CD14-positive monocyte (primary cell): ENCODE data around the gene ALG11. TPM values are rescaled to one million over a fixed set of nuclear protein-coding genes. Genes with fewer than 3 reads are reported as not detected.

Experiments used
- DNase-seq, 3 donors: peaks; one replicate each; pipeline ENCODE4 v3.0.0-alpha.2; 2011 to 2022
- H2AFZ ChIP-seq: 2 replicates; pipeline ENCODE4 v1.6.0; 2012; ENCODE audit warnings: mild to moderate bottlenecking, low read depth, low read length, inconsistent platforms; ENCODE audit not compliant: insufficient read depth, poor library complexity, severe bottlenecking
- H3K27ac ChIP-seq, 2 donors: 1 replicate in 1 of 2; 2 replicates in 1 of 2; pipeline ENCODE4 v1.5.1; 2012 to 2013; ENCODE audit warnings: low read length in 2 of 2, control low read depth in 1 of 2, inconsistent platforms in 1 of 2, low read depth in 1 of 2, mild to moderate bottlenecking in 1 of 2
- H3K27me3 ChIP-seq, 2 donors: one replicate each; pipeline versions ENCODE4 v1.6.0 to v1.6.1; 2011 to 2013; ENCODE audit warnings: low read length in 2 of 2; ENCODE audit not compliant: control insufficient read depth in 2 of 2, insufficient read depth in 2 of 2
- H3K36me3 ChIP-seq, 2 donors: replicated peaks in 1 of 2; 1 replicate in 1 of 2; 2 replicates in 1 of 2; pipeline versions ENCODE4 v1.5.1 to v1.6.1; 2012 to 2013; ENCODE audit warnings: low read length in 2 of 2, control low read depth in 1 of 2, inconsistent platforms in 1 of 2, mild to moderate bottlenecking in 1 of 2; ENCODE audit not compliant: insufficient read depth in 2 of 2, control insufficient read depth in 1 of 2
- H3K4me1 ChIP-seq, 2 donors: 1 replicate in 1 of 2; 2 replicates in 1 of 2; pipeline versions ENCODE4 v1.5.1 to v1.6.1; 2012 to 2013; ENCODE audit warnings: low read length in 2 of 2, control low read depth in 1 of 2, inconsistent platforms in 1 of 2, mild to moderate bottlenecking in 1 of 2, moderate library complexity in 1 of 2; ENCODE audit not compliant: insufficient read depth in 2 of 2, control insufficient read depth in 1 of 2
- H3K4me2 ChIP-seq: replicated peaks from 2 replicates; pipeline ENCODE3; 2012; ENCODE audit warnings: low read length, moderate library complexity, mild to moderate bottlenecking; ENCODE audit not compliant: poor library complexity, severe bottlenecking; ENCODE audit errors: extremely low read depth
- H3K4me3 ChIP-seq, 3 experiments: fragments of 200-600 bp in 1 of 3; sonication (generic) in 1 of 3; replicated peaks in 1 of 3; 1 replicate in 2 of 3; 2 replicates in 1 of 3; pipeline ENCODE4 v1.5.1; 2011 to 2013; ENCODE audit warnings: low read length in 3 of 3, mild to moderate bottlenecking in 3 of 3, control low read depth in 2 of 3, low read depth in 2 of 3, inconsistent platforms in 1 of 3, moderate library complexity in 1 of 3
- H3K79me2 ChIP-seq: 2 replicates; pipeline ENCODE4 v1.6.0; 2012; ENCODE audit warnings: mild to moderate bottlenecking, control low read depth, inconsistent platforms, low read length, moderate library complexity; ENCODE audit not compliant: insufficient read depth
- H3K9ac ChIP-seq: 2 replicates; pipeline ENCODE4 v1.6.0; 2017; ENCODE audit warnings: low read length, mild to moderate bottlenecking; ENCODE audit not compliant: insufficient read depth, poor library complexity, severe bottlenecking
- H3K9me3 ChIP-seq, 2 donors: replicated peaks in 1 of 2; 1 replicate in 1 of 2; 2 replicates in 1 of 2; pipeline versions ENCODE4 v1.5.1 to v1.6.1; 2012 to 2013; ENCODE audit warnings: low read length in 2 of 2, control low read depth in 1 of 2; ENCODE audit not compliant: control insufficient read depth in 1 of 2, insufficient read depth in 1 of 2
- H4K20me1 ChIP-seq: 2 replicates; pipeline ENCODE4 v1.6.0; 2012; ENCODE audit warnings: mild to moderate bottlenecking, low read length, control low read depth, moderate library complexity; ENCODE audit not compliant: insufficient read depth
- H3K27ac Mint-ChIP-seq, 7 donors: one replicate each; pipeline ENCODE4 v1.8.0; 2020; ENCODE audit warnings: mild to moderate bottlenecking in 7 of 7, mixed read lengths in 7 of 7, moderate library complexity in 6 of 7, inconsistent platforms in 2 of 7
- H3K27me3 Mint-ChIP-seq, 3 donors: one replicate each; pipeline ENCODE4 v1.8.0; 2021 to 2022; ENCODE audit warnings: low read depth in 3 of 3, mild to moderate bottlenecking in 3 of 3, mixed read lengths in 3 of 3, moderate library complexity in 3 of 3, inconsistent platforms in 1 of 3
- H3K36me3 Mint-ChIP-seq, 2 donors: one replicate each; pipeline ENCODE4 v1.8.0; 2020; ENCODE audit warnings: mixed read lengths in 2 of 2, inconsistent platforms in 1 of 2, mild to moderate bottlenecking in 1 of 2
- H3K4me1 Mint-ChIP-seq: one replicate; pipeline ENCODE4 v1.8.0; 2020; ENCODE audit warnings: mild to moderate bottlenecking, mixed read lengths
- H3K4me3 Mint-ChIP-seq, 2 donors: one replicate each; pipeline ENCODE4 v1.8.0; 2020; ENCODE audit warnings: mild to moderate bottlenecking in 2 of 2, mixed read lengths in 2 of 2, moderate library complexity in 1 of 2
- H3K9me3 Mint-ChIP-seq, 7 donors: one replicate each; pipeline ENCODE4 v1.8.0; 2020 to 2022; ENCODE audit warnings: mixed read lengths in 7 of 7, mild to moderate bottlenecking in 6 of 7, moderate library complexity in 6 of 7, inconsistent platforms in 2 of 7
- CTCF ChIP-seq: fragments of 200-600 bp; IDR thresholded peaks from one replicate; pipeline ENCODE4 v1.8.0; 2022; ENCODE audit warnings: antibody characterized with exemption, mild to moderate bottlenecking
- WGBS: methylation state at CpG from one replicate; pipeline ENCODE4 v1.1.5; 2013; ENCODE audit warnings: missing lambda C conversion rate; ENCODE audit not compliant: insufficient coverage; 5-methylcytosine and 5-hydroxymethylcytosine counted together
- intact Hi-C, 2 donors: fragments of 100-400 bp; cut with micrococcal nuclease; formaldehyde crosslinking; loops; one replicate each; pipeline versions ENCODE4 v1.15.0 to v1.15.1; 2023
- polyA plus RNA-seq, 3 donors: library from polyadenylated mRNA; depleted of rRNA in 1 of 3; unstranded in 2 of 3; stranded (reverse) in 1 of 3; fragments of 300-500 nt in 2 of 3; fragments of >200 nt in 1 of 3; fragmentation: Illumina TruSeq in 2 of 3; gene quantifications; 1 replicate in 2 of 3; 2 replicates in 1 of 3; pipeline ENCODE4 v1.2.3, GENCODE V29; 2012 to 2021

Gene ALG11
- polyA plus RNA-seq, 3 donors: 3.7 to 16.9 (median 14.2) TPM

GRCh38 chr13:52005841-52006522 lies 6.2 kb upstream of the ALG11 start:
- H3K79me2 ChIP-seq: no peaks in the 10 kb centered on the region
- H3K9ac ChIP-seq: no peak overlapping the region
- H3K27me3 Mint-ChIP-seq: peaks cover 25 to 31% (median 30%) of the 10 kb centered on the region in 3 donors
- H3K36me3 ChIP-seq: no peaks in the 10 kb centered on the region
- 97% methylated on average over 7 of the region's 13 CpGs for WGBS
- H3K36me3 Mint-ChIP-seq: peaks cover 0 to 1% of the 10 kb centered on the region in 2 donors
- no peak overlapping the region for H3K4me3 ChIP-seq
- intact Hi-C loops: loop anchor here in 1 of 2 donors (10.0 kb wide), 1 partner anchor 119 kb away; the partner anchor contains the start of gene NEK5
- no peak for TF ChIP-seq CTCF
- peaks cover 3 to 4% of the 10 kb centered on the region in 2 donors for H3K4me1 ChIP-seq
- H2AFZ ChIP-seq: no peak overlapping the region
- peaks cover 8% of the 10 kb centered on the region for H3K4me1 Mint-ChIP-seq
- H3K9me3 ChIP-seq: peaks cover 0 to 5% of the 10 kb centered on the region in 2 donors
- no peak overlapping the region for H3K4me2 ChIP-seq
- H4K20me1 ChIP-seq: no peaks in the 10 kb centered on the region
- no peak for DNase-seq
- no peak overlapping the region for H3K27ac ChIP-seq
- no peak overlapping the region for H3K4me3 Mint-ChIP-seq
- H3K27ac Mint-ChIP-seq: no peak overlapping the region
- H3K9me3 Mint-ChIP-seq: peaks cover 0 to 4% (median 0%) of the 10 kb centered on the region in 7 donors
- H3K27me3 ChIP-seq: peaks cover 20 to 27% of the 10 kb centered on the region in 2 donors

DNA sequence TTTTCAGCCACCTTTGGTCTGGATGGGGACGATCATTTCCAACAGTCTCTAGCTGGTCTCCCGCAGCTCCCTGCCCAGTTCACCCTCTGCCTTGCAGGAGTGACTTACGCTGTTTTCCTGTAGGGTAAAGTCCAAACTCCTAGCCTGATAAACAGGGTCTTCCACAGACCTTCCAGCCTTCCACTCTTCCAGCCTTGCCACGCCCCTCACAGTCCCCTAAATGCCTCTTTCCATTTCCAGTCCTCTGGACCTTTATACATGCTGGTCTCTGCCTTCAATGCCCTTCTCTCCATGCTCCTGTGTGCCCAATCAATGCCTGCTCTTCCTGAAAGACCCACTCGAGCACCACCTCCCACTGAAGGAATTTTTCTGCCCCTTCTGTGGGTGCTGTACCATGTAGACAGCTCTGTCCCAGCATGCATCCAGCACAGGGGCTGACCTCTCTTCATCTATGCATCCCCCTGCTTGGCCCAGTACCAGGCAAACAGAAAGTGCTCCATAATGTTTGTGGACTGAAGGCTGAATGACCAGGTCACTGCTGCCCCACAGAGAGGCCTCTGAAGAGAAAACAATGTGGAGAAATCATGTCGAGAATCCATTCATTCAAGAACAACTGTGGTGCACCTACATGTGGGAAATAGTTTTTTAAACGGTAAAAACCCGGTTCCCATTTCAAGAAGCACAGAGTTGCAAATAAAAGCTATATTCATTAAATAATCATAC lies 5.5 kb upstream of the ALG11 start:
- H3K36me3 Mint-ChIP-seq: peaks cover 0 to 4% of the 10 kb centered on the region in 2 donors
- H3K27ac Mint-ChIP-seq: no peak overlapping the region
- H3K9ac ChIP-seq: no peak overlapping the region
- no peak for TF ChIP-seq CTCF
- no peaks in the 10 kb centered on the region for H4K20me1 ChIP-seq
- H3K4me1 ChIP-seq: peaks cover 10 to 11% of the 10 kb centered on the region in 2 donors
- no peaks in the 10 kb centered on the region for H3K79me2 ChIP-seq
- no peak overlapping the region for H2AFZ ChIP-seq
- DNase-seq: no peak
- no peak overlapping the region for H3K4me2 ChIP-seq
- intact Hi-C loops: loop anchor here in 1 of 2 donors (10.0 kb wide), 1 partner anchor 118 kb away; the partner anchor contains the start of gene NEK5
- peaks cover 12% of the 10 kb centered on the region for H3K4me1 Mint-ChIP-seq
- 81% methylated on average over 5 of the region's 8 CpGs for WGBS
- peaks cover 0 to 5% of the 10 kb centered on the region in 2 donors for H3K9me3 ChIP-seq
- peaks cover 22 to 33% of the 10 kb centered on the region in 2 donors for H3K27me3 ChIP-seq
- peaks cover 28 to 38% (median 33%) of the 10 kb centered on the region in 3 donors for H3K27me3 Mint-ChIP-seq
- H3K27ac ChIP-seq: no peak overlapping the region
- H3K36me3 ChIP-seq: no peaks in the 10 kb centered on the region
- H3K4me3 Mint-ChIP-seq: no peak overlapping the region
- H3K9me3 Mint-ChIP-seq: peaks cover 0 to 5% (median 0%) of the 10 kb centered on the region in 7 donors
- no peak overlapping the region for H3K4me3 ChIP-seq
